Hepatocyte (in vitro differentiated cells): ENCODE data around the gene KDM2A. TPM values are rescaled to one million over a fixed set of nuclear protein-coding genes. Genes with fewer than 3 reads are reported as not detected.
"Not testable (repeated sequence)": the region's sequence is repeated elsewhere in the genome, so short reads cannot be mapped to it uniquely, and the experiment has no call there.

ENCODE experiments used
- DNase-seq: peaks from one replicate; pipeline ENCODE4 v3.0.0-alpha.2; 2016; ENCODE audit warnings: low spot score
- H2AFZ ChIP-seq: fragments of 200-600 bp; sonication (generic); 2 replicates; pipeline ENCODE4 v1.6.0; 2016; ENCODE audit warnings: antibody characterized with exemption, mild to moderate bottlenecking
- H3K27ac ChIP-seq: fragments of 200-600 bp; sonication (generic); 2 replicates; pipeline ENCODE4 v1.5.1; 2016; ENCODE audit warnings: mild to moderate bottlenecking
- H3K27me3 ChIP-seq: fragments of 200-600 bp; sonication (generic); 2 replicates; pipeline ENCODE4 v1.6.1; 2016
- H3K36me3 ChIP-seq: fragments of 200-600 bp; sonication (generic); replicated peaks from 2 replicates; pipeline ENCODE4 v1.5.1; 2016; ENCODE audit warnings: low read depth; ENCODE audit not compliant: insufficient read depth
- H3K4me1 ChIP-seq: fragments of 200-600 bp; sonication (generic); 2 replicates; pipeline ENCODE4 v1.5.1; 2016; ENCODE audit warnings: mild to moderate bottlenecking, moderate library complexity; ENCODE audit not compliant: insufficient read depth
- H3K4me2 ChIP-seq: fragments of 200-600 bp; sonication (generic); 2 replicates; pipeline ENCODE4 v1.6.0; 2016
- H3K4me3 ChIP-seq: fragments of 200-600 bp; sonication (generic); 2 replicates; pipeline ENCODE4 v1.5.1; 2016; ENCODE audit warnings: mild to moderate bottlenecking
- H3K79me2 ChIP-seq: fragments of 200-600 bp; sonication (generic); 2 replicates; pipeline ENCODE4 v1.6.0; 2017; ENCODE audit warnings: mild to moderate bottlenecking
- H3K9me2 ChIP-seq: fragments of 200-600 bp; sonication (generic); replicated peaks from 2 replicates; pipeline ENCODE4 v1.6.0; 2017; ENCODE audit warnings: mild to moderate bottlenecking; ENCODE audit not compliant: insufficient read depth
- H3K9me3 ChIP-seq: fragments of 200-600 bp; sonication (generic); 2 replicates; pipeline ENCODE4 v1.5.1; 2016; ENCODE audit warnings: low read depth, mild to moderate bottlenecking
- H4K20me1 ChIP-seq: fragments of 200-600 bp; sonication (generic); 2 replicates; pipeline ENCODE4 v1.6.0; 2016; ENCODE audit warnings: mild to moderate bottlenecking; ENCODE audit not compliant: insufficient read depth, poor library complexity, severe bottlenecking
- EZH2 ChIP-seq: fragments of 200-600 bp; sonication (generic); IDR thresholded peaks from 2 replicates; pipeline ENCODE4 v1.6.1; 2016; ENCODE audit warnings: antibody characterized with exemption, mild to moderate bottlenecking, borderline replicate concordance
- EZH2phosphoT487 ChIP-seq: fragments of 200-600 bp; sonication (generic); IDR thresholded peaks from one replicate; pipeline ENCODE4 v1.6.1; 2018; ENCODE audit warnings: antibody characterized with exemption, mild to moderate bottlenecking, low read depth, moderate library complexity; ENCODE audit not compliant: unreplicated experiment, severe bottlenecking
- WGBS: methylation state at CpG from one replicate; pipeline ENCODE4 v1.1.6; 2016; ENCODE audit warnings: low lambda C conversion rate; ENCODE audit errors: missing lambda C conversion rate; 5-methylcytosine and 5-hydroxymethylcytosine counted together
- polyA plus RNA-seq: library from polyadenylated mRNA; unstranded; fragments of >200 nt; fragmentation: Nextera tagmentation; extraction: Ambion mirVana; gene quantifications from 2 replicates; pipeline ENCODE4 v1.2.1, GENCODE V29; 2016
- total RNA-seq: library from RNA; depleted of rRNA; stranded (reverse); fragments of >200 nt; gene quantifications from 2 replicates; pipeline ENCODE4 v1.2.3, GENCODE V29; 2014
- TF ChIP-seq, protein P1 (sequence below): fragments of 200-600 bp; sonication (generic); IDR thresholded peaks from 2 replicates; pipeline ENCODE4 v1.5.1; 2016; ENCODE audit warnings: antibody characterized with exemption, mild to moderate bottlenecking; ENCODE audit not compliant: poor library complexity

Gene KDM2A
- total and polyA plus RNA-seq, 2 experiments from 2014 or later: 18.7 to 51.2 TPM

DNA sequence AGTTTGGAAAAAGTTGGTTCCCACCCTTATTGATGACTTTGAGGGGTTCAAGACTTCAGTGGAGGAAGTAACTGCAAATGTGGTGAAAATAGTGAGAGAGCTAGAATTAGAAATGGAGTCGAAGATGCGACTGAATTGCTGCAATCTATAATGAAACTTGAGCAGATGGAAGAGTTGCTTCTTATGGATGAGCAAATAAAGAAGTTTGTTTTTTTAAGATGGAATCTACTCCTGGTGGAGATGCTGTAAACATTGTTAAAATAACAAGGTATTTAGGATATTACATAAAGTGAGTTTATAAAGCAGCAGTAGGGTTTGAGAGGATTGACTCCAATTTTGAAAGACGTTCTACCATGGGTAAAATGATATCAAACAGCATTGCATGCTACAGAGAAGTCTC is 83.0 kb downstream of the KDM2A start:
- WGBS: 88% methylated on average over 3 of the region's 3 CpGs
- Histone ChIP-seq H3K79me2 (no peaks in the 10 kb centered on the region), H3K4me3 (no peak overlapping the region), H3K36me3 (no peaks in the 10 kb centered on the region), H3K4me1 (no peaks in the 10 kb centered on the region), H3K27me3 (no peaks in the 10 kb centered on the region), H3K9me3 (no peaks in the 10 kb centered on the region), H4K20me1 (no peaks in the 10 kb centered on the region), H3K9me2 (no peaks in the 10 kb centered on the region), H3K4me2 (no peak overlapping the region), H3K27ac (no peak overlapping the region), H2AFZ (no peak overlapping the region)
- TF ChIP-seq EZH2 (no peak), EZH2phosphoT487 (no peak)
- TF ChIP-seq, protein P1, sequence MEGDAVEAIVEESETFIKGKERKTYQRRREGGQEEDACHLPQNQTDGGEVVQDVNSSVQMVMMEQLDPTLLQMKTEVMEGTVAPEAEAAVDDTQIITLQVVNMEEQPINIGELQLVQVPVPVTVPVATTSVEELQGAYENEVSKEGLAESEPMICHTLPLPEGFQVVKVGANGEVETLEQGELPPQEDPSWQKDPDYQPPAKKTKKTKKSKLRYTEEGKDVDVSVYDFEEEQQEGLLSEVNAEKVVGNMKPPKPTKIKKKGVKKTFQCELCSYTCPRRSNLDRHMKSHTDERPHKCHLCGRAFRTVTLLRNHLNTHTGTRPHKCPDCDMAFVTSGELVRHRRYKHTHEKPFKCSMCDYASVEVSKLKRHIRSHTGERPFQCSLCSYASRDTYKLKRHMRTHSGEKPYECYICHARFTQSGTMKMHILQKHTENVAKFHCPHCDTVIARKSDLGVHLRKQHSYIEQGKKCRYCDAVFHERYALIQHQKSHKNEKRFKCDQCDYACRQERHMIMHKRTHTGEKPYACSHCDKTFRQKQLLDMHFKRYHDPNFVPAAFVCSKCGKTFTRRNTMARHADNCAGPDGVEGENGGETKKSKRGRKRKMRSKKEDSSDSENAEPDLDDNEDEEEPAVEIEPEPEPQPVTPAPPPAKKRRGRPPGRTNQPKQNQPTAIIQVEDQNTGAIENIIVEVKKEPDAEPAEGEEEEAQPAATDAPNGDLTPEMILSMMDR: no peak
- no peak for DNase-seq

DNA sequence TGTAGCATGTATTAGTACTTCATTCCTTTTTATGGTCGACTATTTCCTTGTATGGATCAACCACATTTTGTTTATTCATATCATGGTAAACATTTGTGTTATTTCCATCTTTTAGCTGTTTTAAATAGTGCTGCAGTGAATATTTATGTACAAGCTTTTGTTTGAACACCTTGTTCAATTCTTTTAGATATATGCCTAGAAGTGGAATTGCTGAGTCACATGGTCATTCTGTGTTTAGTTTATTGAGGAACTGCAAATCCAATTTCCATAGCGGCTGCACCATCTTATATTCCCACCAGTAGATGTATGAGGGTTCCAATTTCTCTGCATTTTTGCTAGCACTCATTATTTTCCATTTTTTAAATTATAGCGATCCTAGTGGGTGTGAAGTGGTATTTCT is 85.8 kb downstream of the KDM2A start:
- TF ChIP-seq, protein P1: no peak
- TF ChIP-seq EZH2phosphoT487 (no peak), EZH2 (no peak)
- peaks cover 5% of the 10 kb centered on the region for H3K79me2 ChIP-seq
- 96% methylated on average over 3 of the region's 3 CpGs for WGBS

DNA sequence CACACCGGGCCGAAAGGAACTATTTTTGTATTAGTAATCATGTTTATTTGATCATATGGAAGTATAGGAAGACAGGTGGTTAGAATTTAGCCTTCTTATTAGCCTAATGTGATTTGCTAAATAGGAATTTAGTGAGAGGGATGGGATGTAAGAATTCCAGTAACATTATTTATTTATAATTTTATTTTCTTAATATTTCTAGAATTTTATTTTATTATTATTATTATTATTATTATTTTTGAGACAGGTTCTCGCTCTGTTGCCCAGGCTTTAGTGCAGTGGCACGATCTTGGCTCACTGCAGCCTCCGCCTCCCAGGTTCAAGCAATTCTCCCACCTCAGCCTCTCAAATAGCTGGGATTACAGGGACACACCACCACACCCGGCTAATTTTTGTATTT is 90.2 kb downstream of the KDM2A start:
- H2AFZ ChIP-seq, H3K4me2 ChIP-seq, H3K9me2 ChIP-seq, H3K36me3 ChIP-seq, DNase-seq, H3K4me3 ChIP-seq, H3K27me3 ChIP-seq, H4K20me1 ChIP-seq, H3K27ac ChIP-seq, H3K9me3 ChIP-seq, H3K4me1 ChIP-seq: not testable (repeated sequence)
- peaks cover 10% of the 10 kb centered on the region for H3K79me2 ChIP-seq
- WGBS: over 99% methylated on average over 6 of the region's 6 CpGs

More for the DNA sequence above, 85.8 kb downstream of the KDM2A start:
- Histone ChIP-seq H3K4me3 (no peak overlapping the region), H3K27ac (no peak overlapping the region), H3K9me3 (no peaks in the 10 kb centered on the region), H4K20me1 (no peaks in the 10 kb centered on the region), H3K36me3 (no peaks in the 10 kb centered on the region), H3K9me2 (no peaks in the 10 kb centered on the region), H2AFZ (no peak overlapping the region), H3K27me3 (no peaks in the 10 kb centered on the region), H3K4me1 (no peaks in the 10 kb centered on the region), H3K4me2 (no peak overlapping the region)
- no peak for DNase-seq

DNA sequence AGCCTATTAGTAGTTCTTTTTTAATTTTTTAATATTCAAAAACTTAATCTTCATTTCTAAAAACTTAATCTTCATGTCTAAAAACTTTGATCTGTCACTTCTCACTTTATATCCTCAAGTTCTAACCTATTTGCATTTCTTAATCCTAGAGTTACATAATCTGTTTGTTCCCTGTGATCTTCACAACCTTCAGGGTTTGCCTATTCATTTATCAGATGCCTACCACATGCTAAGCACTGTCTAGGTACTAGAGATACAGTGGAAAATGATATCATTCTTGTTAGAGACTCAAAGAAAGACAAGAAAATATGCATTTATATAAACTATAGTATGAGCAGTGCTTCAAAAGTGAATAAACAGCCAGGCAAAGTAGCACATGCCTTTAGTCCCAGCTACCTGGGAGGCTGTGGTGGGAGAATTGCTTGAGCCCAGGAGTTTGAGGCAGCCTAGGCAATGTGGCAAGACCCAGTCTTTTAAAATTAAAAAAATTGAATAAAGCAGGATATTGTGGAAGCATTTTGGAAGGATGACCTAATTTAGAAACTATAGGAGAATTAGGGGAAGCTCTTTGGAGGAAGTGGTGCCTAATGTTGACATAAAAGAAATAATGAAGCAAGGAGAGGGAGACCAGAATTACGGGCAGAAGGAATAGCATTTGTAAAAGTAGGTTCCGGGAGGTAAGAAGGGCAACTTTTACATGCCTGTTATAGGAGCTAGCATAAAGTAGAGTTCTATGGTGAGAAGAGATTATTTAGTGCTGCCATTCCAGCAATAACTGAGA is 92.8 kb downstream of the KDM2A start:
- TF ChIP-seq, protein P1: no peak
- TF ChIP-seq EZH2 (no peak), EZH2phosphoT487 (no peak)
- Histone ChIP-seq H3K4me2 (no peak overlapping the region), H3K9me3 (no peaks in the 10 kb centered on the region), H3K4me1 (no peaks in the 10 kb centered on the region), H2AFZ (no peak overlapping the region), H3K9me2 (no peaks in the 10 kb centered on the region), H4K20me1 (no peaks in the 10 kb centered on the region), H3K27me3 (no peaks in the 10 kb centered on the region), H3K36me3 (no peaks in the 10 kb centered on the region), H3K27ac (no peak overlapping the region), H3K4me3 (no peak overlapping the region), H3K79me2 (peaks cover 10% of the 10 kb centered on the region)
- 76% methylated on average over 2 of the region's 2 CpGs for WGBS
- DNase-seq: no peak
